Measurements from ENCODE around the gene SPATA31C2.
"Not testable (repeated sequence)": the region's sequence is repeated elsewhere in the genome, so short reads cannot be mapped to it uniquely, and the experiment has no call there.

The SPATA31C2 gene

DNA sequence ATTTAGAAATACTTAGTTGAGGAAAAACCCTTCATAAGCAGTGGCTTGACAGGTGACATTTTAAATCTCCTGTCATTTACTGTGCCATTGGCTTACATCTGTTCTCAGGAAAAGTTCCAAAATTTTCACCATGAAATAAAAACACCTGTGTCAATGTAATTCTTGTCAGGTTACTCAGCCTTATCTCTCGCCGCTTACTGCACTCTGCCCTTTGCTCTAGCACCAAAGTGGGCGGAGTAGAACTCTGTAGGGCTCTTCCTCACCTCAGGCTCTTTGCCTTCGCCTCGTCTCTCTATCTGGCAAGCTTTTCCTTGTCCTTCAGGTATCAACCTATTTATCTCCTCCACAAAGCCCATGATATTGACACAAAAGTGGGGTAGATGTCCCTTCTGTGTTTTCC, 20.2 kb downstream of the SPATA31C2 start:
- not testable (repeated sequence) for DNase-seq

DNA sequence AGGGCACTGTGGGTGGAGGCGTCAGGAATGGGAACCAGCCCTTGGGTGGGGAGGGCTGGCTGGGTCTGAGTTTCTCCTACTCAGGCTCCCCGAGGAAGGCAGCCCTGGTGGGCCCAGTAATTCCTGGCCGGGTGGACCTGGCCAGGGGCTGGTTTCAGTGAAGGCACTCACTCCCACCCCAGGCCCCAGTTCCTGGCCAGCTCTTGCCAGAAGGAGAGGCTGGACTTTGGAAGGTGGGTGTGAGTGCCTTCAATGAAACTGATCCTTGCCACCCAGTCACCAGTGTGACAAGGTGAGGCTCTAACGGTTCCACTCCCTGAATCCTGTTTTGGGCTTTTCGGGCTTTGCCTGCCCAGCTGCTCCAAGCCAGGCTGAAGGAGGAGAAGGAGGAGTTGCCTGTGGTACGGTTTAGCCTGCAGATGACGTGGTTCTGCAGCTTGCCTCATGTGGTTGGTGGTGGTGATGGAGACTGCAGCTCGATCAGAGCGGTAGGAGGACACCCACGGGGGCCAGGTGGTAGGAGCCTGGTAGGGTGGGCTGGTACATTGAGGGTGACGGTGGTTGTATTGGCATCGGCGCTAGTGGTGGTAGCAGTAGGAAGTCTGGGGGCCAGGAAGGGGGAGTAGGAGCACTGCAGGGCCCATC, 23.2 kb downstream of the SPATA31C2 start:
- not testable (repeated sequence) for DNase-seq

DNA sequence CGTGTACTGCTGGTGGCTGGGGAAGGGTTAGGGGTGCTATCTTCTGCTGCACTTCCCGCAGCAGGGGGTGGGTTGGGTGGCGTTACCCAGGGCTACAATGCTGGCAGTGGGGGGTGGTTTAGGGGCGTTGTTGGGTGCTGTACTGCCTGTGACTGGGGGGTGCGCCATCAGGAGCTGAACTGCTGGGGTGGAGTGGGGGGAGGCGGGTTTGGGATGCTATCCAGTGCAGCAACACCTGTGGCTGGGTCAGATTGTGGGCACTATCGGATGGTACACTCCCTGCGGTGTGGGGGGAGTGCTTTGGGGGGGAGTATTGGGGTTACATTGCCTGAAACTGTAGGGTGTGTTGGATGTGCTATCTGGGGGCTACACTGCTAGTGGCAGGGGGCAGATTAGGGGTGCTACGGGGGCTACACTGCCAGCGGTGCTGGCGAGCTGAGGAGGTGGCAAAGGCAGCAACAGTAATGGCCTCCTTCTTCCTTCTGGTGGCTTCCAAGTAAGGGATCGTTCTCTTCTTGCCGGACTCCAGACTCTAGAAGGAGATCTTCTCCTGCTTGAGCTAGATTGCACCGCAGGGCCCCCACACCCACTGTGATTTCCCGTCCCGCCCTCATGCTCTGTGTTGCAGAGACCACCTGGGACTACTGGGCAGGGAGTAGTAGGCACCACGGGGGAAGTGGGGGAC, 23.9 kb downstream of the SPATA31C2 start:
- not testable (repeated sequence) for DNase-seq

DNA sequence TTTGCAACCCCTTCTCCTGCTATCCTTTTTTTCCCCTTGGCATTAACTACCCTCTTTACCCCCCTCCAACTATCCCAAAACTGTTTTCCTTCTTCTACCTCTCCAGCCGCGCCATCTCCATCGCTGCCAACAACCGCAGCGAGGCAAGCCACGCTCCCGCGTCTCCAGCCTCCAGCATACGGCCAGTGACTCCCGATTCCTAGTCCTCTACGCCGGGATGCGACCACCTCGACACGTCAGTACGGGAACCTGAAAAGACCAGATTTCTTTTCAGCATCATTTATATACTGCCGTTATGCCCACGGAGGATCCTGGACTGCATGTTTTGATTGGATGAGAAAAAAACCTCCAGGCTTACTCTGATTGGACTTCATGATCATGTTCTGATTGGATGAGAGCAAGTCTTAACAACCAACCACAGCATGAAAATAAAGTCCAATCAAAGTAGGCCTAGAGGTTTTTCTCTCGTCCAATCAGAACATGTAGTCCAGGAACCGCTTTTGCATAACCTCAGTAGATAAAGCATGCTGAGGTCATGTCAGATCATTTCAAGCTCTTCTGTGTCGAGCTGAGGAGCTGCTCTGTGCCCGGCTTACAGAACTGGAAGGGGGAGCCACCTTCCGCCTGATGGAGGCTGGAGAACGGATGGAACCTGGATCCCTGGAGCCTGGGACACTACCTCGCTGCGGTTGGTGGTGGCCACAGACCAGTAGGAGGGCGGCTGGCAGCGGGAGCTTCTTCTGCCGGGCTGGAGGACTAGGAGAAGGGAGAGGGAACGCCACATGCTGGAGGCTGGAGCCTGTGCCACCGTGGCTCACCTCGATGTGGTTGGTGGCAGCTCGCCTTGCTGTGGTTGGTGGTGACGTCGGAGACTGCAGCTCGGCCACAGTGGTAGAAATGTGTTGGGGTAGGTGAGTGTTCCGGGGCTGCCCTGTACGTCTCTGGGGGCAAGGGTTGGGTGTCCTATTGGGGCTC, 24.8 kb downstream of the SPATA31C2 start:
- not testable (repeated sequence) for DNase-seq

DNA sequence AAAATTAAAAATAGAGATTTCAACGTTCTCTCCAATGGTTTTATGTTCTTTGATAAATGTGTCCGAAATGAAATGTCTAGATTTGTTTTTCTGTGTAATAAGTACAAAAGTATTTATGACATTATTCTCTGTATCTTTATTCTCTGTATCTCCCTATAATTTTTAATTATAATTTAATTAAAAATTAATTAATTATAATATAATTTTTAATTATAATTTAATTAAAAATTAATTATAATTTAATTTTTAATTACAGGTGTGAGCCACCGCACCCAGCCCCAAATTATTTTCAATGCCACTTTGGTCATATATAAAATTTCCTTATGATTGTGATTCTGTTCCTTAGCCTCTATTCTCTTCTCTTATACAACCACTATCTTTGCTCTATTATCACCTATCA, 28.2 kb downstream of the SPATA31C2 start:
- DNase-seq = no peak

DNA sequence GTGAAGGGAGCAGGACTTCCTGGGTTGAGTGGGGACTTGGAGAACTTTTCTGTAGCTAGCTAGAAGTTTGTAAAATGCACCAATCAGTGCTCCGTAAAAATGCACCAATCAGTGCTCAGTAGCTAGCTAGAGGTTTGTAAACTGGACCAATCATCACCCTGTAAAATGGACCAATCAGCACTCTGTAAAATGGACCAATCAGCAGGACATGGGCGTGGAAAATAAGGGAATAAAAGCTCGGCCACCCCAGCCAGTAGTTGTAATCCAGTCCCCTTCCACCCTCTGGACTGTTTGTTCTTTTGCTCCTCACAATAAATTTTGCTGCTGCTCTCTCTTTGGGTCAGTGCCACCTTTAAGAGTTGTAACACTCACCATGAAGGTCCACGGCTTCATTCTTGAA, 29.5 kb downstream of the SPATA31C2 start:
- no peak for DNase-seq

DNA sequence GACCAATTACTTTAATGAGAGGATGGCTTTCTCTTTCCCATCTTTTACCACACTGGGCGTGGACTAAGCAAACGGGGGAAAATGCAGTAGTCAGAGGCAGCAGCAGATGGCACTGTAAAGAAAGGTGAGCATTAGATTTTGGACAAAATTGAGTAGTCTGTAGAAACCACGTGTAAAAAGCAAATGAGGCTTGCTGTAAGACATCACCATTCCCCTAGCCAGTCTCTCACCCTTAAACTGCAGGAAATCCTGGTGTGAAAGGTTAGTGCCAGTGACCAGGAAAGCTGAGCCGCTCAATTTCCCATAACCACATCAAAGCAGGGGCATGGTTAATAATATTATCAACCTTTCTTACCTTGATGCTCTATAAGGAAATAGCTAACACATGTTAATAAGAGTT, 31.8 kb downstream of the SPATA31C2 start:
- DNase-seq = no peak

DNA sequence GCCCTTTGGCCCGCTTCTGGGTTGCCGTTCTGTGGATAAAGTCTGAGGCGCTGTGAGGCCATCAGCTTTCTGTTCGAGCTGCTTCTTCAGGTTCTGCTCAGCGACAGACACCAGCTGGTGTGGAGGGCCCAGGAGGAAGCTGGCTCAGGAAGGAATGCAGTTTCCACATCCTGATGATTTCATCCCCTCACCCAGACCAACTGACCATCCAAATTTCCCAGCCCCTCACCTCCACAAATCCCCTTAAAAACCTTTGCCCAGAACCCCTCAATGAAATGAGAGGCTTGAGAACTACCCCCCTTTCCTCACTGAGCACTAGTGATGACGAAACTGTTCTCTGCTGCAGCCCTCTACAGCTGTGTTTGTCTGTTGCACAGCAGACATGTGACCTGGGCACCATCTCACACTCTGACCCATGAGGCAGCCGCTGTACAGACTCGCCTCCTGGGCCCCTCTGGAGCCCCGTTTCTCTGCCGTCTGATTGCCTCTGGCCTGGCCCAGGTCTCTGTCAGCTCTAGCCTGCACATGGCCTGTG, 45.4 kb downstream of the SPATA31C2 start:
- DNase-seq = no peak

DNA sequence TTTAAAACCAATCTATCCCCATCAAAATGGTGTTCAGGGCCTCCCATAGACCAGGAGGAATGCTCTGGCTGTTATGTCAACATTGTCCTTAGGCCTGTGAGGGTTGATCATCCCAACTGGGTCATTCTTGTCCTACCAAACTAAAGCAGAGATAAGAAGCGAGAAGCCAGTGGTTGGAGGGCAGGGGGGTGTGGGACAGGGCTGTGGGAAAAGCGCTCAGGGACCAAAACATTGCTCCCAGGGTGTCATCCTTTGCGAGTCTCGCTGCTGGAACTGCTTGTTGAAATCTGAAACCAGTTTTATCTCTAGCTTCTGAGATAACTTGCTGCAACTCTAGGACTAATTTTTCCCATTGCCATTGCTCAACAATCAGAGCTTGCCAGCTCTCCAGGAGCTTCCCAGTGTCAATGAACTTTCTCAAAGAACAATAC, 48.1 kb downstream of the SPATA31C2 start:
- DNase-seq = no peak

DNA sequence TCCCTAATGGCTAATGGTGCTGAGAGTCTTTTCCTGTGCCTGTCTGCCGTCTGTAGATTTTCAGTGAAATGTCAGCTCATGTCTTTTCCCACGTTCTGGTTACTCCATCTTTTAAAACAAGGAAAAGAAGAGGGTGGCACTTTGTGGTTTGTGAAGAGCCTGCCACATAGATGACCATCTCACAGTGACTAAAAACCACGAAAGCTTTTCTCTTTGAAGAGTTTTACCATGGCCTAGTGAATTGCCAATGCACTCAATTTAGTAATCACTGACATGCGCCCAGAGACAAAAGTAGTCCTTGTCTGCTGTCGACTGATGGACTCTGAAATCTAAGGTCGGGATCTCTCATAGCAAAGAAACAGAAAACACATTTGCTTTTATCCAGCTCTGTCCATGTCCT, 50.4 kb downstream of the SPATA31C2 start:
- no peak for DNase-seq

DNA sequence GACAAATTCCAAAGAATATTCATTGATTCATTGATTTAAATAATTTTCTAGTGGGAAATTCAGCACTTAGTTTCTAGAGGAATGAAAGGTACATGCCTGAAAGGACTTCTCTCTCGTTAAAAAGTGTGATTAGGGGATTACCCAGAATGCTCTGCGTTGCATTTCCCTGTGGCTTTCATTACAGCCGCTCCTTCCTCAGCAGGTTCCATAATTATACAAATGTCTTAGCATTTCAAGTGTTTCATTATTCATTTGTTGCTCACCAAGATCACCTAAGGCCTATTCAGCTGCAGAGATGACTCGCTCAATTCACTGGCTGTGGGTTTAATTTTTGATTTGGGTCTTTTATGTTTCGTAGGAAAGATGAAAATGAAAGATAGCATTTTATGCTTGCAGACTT, 52.8 kb downstream of the SPATA31C2 start:
- DNase-seq = no peak

DNA sequence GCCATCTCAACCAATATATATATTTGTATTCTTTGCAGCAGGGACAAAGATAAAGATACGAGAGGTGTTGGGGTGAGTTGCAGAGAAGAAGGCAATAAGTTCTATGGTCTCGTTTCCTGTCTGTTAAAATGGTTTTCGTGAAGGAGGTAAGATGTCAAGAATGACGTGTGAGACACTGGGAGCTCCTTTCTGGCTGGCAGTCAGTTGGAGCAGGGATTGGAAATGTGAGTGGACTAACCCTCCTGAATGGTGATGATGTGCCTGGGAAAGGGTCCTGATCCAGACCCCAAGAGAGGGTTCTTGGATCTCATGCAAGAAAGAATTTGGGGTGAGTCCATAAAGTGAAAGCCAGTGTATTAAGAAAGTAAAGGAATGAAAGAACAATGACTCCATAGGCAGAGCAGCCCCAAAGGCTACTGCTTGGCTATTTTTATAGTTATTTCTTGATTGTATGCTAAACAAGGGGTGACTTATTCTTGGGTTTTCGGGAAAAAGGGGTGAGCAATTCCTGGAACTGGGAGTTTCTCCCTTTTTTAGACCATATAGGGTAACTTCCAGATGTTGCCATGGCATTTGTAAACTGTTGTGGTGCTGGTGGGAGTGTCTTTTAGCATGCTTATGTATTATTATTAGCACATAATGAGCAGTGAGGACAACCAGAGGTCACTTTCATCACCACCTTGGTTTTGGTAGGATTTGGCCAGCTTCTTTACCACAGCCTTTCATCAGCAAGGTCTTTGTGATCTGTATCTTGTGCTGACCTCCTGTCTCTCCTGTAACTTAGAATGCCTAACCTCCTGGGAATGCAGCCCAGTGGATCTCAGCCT, 53.7 kb downstream of the SPATA31C2 start:
- no peak for DNase-seq
